GM10266 (cell line): ENCODE results near the gene USO1.

Experiments
- DNase-seq: peaks from one replicate; pipeline ENCODE4 v3.0.0; 2012; ENCODE audit errors: extremely low spot score
- CTCF ChIP-seq: IDR thresholded peaks from 2 replicates; pipeline ENCODE4 v1.5.1; 2012; ENCODE audit warnings: mild to moderate bottlenecking, low read depth; ENCODE audit not compliant: control insufficient read depth, insufficient read depth; ENCODE audit errors: missing control alignments

Gene USO1

GRCh38 chr4:75823812-75824211 is 99.4 kb downstream of the USO1 start:
- no peak for TF ChIP-seq CTCF

GRCh38 chr4:75830906-75831305 is 106.5 kb downstream of the USO1 start:
- no peak for TF ChIP-seq CTCF
- no peak for DNase-seq

More at GRCh38 chr4:75823812-75824211, 99.4 kb downstream of the USO1 start:
- no peak for DNase-seq

- no peak for TF ChIP-seq CTCF
- DNase-seq = no peak
Observed at GRCh38 chr4:75831856-75832405, 107.6 kb downstream of the USO1 start.

- DNase-seq = no peak
Observed at GRCh38 chr4:75834095-75834771, 109.9 kb downstream of the USO1 start.

GRCh38 chr4:75834772-75835154 is 110.4 kb downstream of the USO1 start:
- no peak for TF ChIP-seq CTCF
- no peak for DNase-seq

More at GRCh38 chr4:75834095-75834771, 109.9 kb downstream of the USO1 start:
- no peak for TF ChIP-seq CTCF

GRCh38 chr4:75841641-75842520 is 117.5 kb downstream of the USO1 start:
- no peak for DNase-seq

More at GRCh38 chr4:75841641-75842520, 117.5 kb downstream of the USO1 start:
- TF ChIP-seq CTCF = no peak
